Loucy (cell line): ENCODE measurements around the gene SART3.

Experiments used
- H2AFZ ChIP-seq: fragments of 200-600 bp; sonication (generic); 2 replicates; pipeline ENCODE4 v1.6.0; 2016; ENCODE audit warnings: antibody characterized with exemption, mild to moderate bottlenecking, low read length, moderate library complexity
- H3F3A ChIP-seq: fragments of 200-600 bp; 2 replicates; pipeline ENCODE4 v1.6.0; 2016; ENCODE audit warnings: antibody characterized with exemption, low read depth, mild to moderate bottlenecking
- H3K27me3 ChIP-seq: fragments of 200-600 bp; sonication (generic); 2 replicates; pipeline ENCODE4 v1.6.1; 2014; ENCODE audit warnings: low read length, mild to moderate bottlenecking; ENCODE audit not compliant: insufficient read depth, poor library complexity, severe bottlenecking
- H3K36me3 ChIP-seq: fragments of 200-600 bp; sonication (generic); 2 replicates; pipeline ENCODE4 v1.6.1; 2016; ENCODE audit warnings: low read length; ENCODE audit not compliant: insufficient read depth
- H3K4me1 ChIP-seq: fragments of 200-600 bp; sonication (generic); 2 replicates; pipeline ENCODE4 v1.5.1; 2014; ENCODE audit warnings: low read length, mild to moderate bottlenecking; ENCODE audit not compliant: insufficient read depth, poor library complexity, severe bottlenecking
- H3K4me2 ChIP-seq: fragments of 200-600 bp; sonication (generic); 2 replicates; pipeline ENCODE4 v1.6.0; 2014; ENCODE audit warnings: antibody characterized with exemption, low read length, low read depth, mild to moderate bottlenecking; ENCODE audit not compliant: poor library complexity, severe bottlenecking
- H3K4me3 ChIP-seq: fragments of 200-600 bp; sonication (generic); 2 replicates; pipeline ENCODE4 v1.5.1; 2014; ENCODE audit warnings: low read length, mild to moderate bottlenecking, mixed read lengths; ENCODE audit not compliant: poor library complexity, severe bottlenecking
- H3K79me2 ChIP-seq: fragments of 200-600 bp; sonication (generic); 2 replicates; pipeline ENCODE4 v1.6.1; 2014; ENCODE audit warnings: low read length; ENCODE audit not compliant: insufficient read depth
- H3K9ac ChIP-seq: fragments of 200-600 bp; sonication (generic); 2 replicates; pipeline ENCODE4 v1.6.0; 2014; ENCODE audit warnings: mild to moderate bottlenecking, low read depth, low read length, moderate library complexity; ENCODE audit not compliant: poor library complexity, severe bottlenecking
- H3K9me2 ChIP-seq: fragments of 200-600 bp; sonication (generic); replicated peaks from 2 replicates; pipeline ENCODE4 v1.6.1; 2016; ENCODE audit warnings: low read depth, low read length, mixed read lengths
- H3K9me3 ChIP-seq: fragments of 200-600 bp; sonication (generic); 2 replicates; pipeline ENCODE4 v1.6.1; 2014; ENCODE audit warnings: mild to moderate bottlenecking, antibody characterized with exemption, low read length, low read depth; ENCODE audit not compliant: insufficient read depth
- H4K20me1 ChIP-seq: fragments of 200-600 bp; sonication (generic); 2 replicates; pipeline ENCODE4 v1.6.0; 2014; ENCODE audit warnings: antibody characterized with exemption, low read length, mild to moderate bottlenecking; ENCODE audit not compliant: insufficient read depth, poor library complexity, severe bottlenecking
- EZH2phosphoT487 ChIP-seq: fragments of 200-600 bp; IDR thresholded peaks from 2 replicates; pipeline ENCODE4 v1.6.1; 2018; ENCODE audit warnings: antibody characterized with exemption, mild to moderate bottlenecking, moderate library complexity, borderline replicate concordance
- TF ChIP-seq, protein P1 (sequence below): fragments of 200-600 bp; sonication (generic); conservative IDR thresholded peaks from 2 replicates; pipeline ENCODE4 v1.5.1; 2014; ENCODE audit warnings: mild to moderate bottlenecking, antibody characterized with exemption, low read length

Gene SART3

DNA sequence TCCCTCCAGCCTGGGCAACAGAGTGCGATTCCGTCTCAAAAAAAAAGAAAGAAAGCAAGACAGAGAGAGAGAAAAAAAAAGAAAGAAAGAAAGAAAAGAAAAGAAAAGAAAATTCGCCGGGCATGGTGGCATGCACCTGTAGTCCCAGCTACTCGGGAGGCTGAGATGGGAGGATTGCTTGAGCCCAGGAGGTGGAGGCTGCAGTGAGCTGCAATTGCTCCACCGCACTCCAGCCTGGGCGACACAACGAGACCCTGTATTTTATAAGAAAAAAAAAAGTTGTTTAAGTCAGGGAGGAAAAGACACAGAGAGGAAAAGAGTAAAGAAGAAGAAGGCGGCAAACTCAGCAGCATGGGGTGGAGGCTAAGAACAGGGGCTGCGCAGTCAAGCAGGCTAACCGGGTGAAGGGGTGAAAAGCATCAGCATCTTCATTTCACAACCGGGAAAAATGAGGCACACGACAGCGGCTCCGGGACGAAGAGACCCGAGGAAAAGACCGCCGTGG, 46.5 kb downstream of the SART3 start:
- no peaks in the 10 kb centered on the region for H3K9me3 ChIP-seq
- no peaks in the 10 kb centered on the region for H3K27me3 ChIP-seq
- peak overlapping the region; percentile 61 for H3K4me2 ChIP-seq
- peaks cover 15% of the 10 kb centered on the region for H3K79me2 ChIP-seq
- peak overlapping the region; percentile 24 for H3K9ac ChIP-seq
- H4K20me1 ChIP-seq, result no peaks in the 10 kb centered on the region
- peaks cover 11% of the 10 kb centered on the region for H3K4me1 ChIP-seq
- TF ChIP-seq, protein P1, sequence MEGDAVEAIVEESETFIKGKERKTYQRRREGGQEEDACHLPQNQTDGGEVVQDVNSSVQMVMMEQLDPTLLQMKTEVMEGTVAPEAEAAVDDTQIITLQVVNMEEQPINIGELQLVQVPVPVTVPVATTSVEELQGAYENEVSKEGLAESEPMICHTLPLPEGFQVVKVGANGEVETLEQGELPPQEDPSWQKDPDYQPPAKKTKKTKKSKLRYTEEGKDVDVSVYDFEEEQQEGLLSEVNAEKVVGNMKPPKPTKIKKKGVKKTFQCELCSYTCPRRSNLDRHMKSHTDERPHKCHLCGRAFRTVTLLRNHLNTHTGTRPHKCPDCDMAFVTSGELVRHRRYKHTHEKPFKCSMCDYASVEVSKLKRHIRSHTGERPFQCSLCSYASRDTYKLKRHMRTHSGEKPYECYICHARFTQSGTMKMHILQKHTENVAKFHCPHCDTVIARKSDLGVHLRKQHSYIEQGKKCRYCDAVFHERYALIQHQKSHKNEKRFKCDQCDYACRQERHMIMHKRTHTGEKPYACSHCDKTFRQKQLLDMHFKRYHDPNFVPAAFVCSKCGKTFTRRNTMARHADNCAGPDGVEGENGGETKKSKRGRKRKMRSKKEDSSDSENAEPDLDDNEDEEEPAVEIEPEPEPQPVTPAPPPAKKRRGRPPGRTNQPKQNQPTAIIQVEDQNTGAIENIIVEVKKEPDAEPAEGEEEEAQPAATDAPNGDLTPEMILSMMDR, result no peak
- TF ChIP-seq EZH2phosphoT487, result no peak
- H2AFZ ChIP-seq, result peak overlapping the region; percentile 92; the same call in 1 of the 2 replicates
- H3K36me3 ChIP-seq, result peaks cover 15% of the 10 kb centered on the region; the same call in 1 of the 2 replicates
- peak overlapping the region; percentile 92 for H3K4me3 ChIP-seq
- no peaks in the 10 kb centered on the region for H3K9me2 ChIP-seq
- H3F3A ChIP-seq, result no peaks in the 10 kb centered on the region

DNA sequence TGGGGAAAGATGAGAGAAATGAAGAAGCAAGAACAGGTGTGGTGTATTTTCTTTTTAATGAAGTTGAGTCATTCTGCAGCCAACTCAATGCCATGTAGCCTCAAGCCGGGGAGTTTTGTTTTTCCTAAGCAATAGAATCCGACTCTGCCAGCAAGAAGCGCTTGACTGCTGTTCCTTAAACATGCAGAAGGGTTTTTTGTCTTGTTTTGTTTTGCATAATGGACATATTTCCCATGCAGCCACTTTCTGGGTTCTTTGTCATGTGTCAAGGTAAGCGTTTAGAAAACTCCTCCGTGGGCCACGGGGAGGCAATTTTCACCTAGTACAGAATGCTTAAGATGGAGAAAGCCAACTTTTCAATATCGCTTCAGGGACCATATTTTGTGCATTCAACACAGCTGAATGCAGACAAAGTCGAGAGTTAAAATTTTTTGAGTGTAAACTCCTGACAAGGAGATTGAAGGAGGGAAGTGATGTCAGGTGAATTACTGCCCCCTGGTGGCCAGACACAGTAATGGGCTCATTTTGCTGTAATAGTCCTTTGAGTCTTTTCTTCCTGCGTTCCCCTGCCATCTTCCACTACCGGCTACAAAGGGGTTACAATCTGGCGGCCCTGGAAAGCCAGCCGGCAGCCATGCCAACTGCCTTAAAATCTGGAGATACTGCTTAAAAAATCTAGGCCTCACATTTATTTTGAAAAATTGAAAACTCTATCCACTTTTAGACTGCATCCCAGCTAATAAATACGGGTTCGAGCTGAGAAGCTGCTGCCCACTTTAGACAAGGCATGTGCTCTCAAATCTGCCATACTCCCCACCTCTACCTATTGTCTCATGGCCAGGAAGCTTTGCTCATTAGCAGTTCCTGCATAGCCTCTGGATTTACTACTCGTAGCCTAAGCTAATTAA, 49.1 kb downstream of the SART3 start:
- Histone ChIP-seq H3K27me3 (no peaks in the 10 kb centered on the region), H3K9ac (no peak overlapping the region), H3K4me2 (peak overlapping the region; percentile 48), H3K4me1 (peaks cover 11% of the 10 kb centered on the region), H3K4me3 (no peak overlapping the region), H2AFZ (peak overlapping the region; percentile 55), H3K36me3 (no peaks in the 10 kb centered on the region), H3F3A (no peaks in the 10 kb centered on the region), H3K9me3 (no peaks in the 10 kb centered on the region), H3K9me2 (no peaks in the 10 kb centered on the region), H3K79me2 (peaks cover 14% of the 10 kb centered on the region), H4K20me1 (no peaks in the 10 kb centered on the region)
- TF ChIP-seq EZH2phosphoT487, result no peak
- TF ChIP-seq, protein P1, result peak; percentile 89

DNA sequence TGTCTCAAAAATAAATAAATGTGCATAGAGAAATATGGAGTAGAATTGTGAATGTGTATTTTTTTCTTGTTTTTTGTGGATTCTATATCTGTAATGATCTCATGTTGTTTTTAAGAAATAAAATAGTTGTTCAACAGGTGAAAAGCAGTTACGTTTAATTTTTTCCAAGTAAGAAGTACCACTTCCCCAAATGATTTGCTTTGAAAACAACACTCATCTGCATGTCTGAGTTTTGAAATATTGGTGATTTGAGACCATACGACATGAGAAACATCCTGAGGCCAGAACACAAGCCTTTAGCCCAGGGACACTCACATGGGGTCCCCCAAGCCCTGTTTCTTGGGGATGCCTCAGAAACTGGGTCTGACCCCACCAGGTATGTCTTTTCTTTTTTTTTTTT, 50.1 kb downstream of the SART3 start:
- TF ChIP-seq, protein P1, result no peak
- TF ChIP-seq EZH2phosphoT487, result no peak
- H3K79me2 ChIP-seq, result peaks cover 5% of the 10 kb centered on the region
- H2AFZ ChIP-seq, result no peak overlapping the region
- no peaks in the 10 kb centered on the region for H4K20me1 ChIP-seq
- no peak overlapping the region for H3K4me3 ChIP-seq
- H3F3A ChIP-seq, result no peaks in the 10 kb centered on the region
- no peak overlapping the region for H3K4me2 ChIP-seq
- no peaks in the 10 kb centered on the region for H3K9me2 ChIP-seq
- H3K9me3 ChIP-seq, result no peaks in the 10 kb centered on the region
- no peak overlapping the region for H3K9ac ChIP-seq
- no peaks in the 10 kb centered on the region for H3K27me3 ChIP-seq
- H3K4me1 ChIP-seq, result peaks cover 4% of the 10 kb centered on the region
- no peaks in the 10 kb centered on the region for H3K36me3 ChIP-seq
